Activated T-helper 2 cell treated with anti-CD3 and anti-CD28 coated beads, Interferon-gamma antibody, Interleukin-2, Interleukin-4, amounts not matched to agents 10 μg/mL and 5 μg/mL and 100 μg/mL, durations not matched to agents 14 hours and 24 hours and 36 hours (primary cell): ENCODE data around the gene SMNDC1. TPM values are rescaled to one million over a fixed set of nuclear protein-coding genes. Genes with fewer than 3 reads are reported as not detected.
"Not testable (repeated sequence)": the region's sequence is repeated elsewhere in the genome, so short reads cannot be mapped to it uniquely, and the experiment has no call there.

Experiments used
- DNase-seq: peaks from one replicate; pipeline ENCODE4 v3.0.0; 2021; ENCODE audit warnings: low spot score
- H3K27ac Mint-ChIP-seq: one replicate; pipeline ENCODE4 v1.8.0; 2021; ENCODE audit warnings: mixed read lengths
- H3K27me3 Mint-ChIP-seq: one replicate; pipeline ENCODE4 v1.8.0; 2021; ENCODE audit warnings: low read depth, mixed read lengths
- H3K36me3 Mint-ChIP-seq: one replicate; pipeline ENCODE4 v1.8.0; 2021; ENCODE audit warnings: low read depth, mixed read lengths
- H3K4me1 Mint-ChIP-seq: one replicate; pipeline ENCODE4 v1.8.0; 2021; ENCODE audit warnings: low read depth, mixed read lengths
- H3K4me3 Mint-ChIP-seq: one replicate; pipeline ENCODE4 v1.8.0; 2021; ENCODE audit warnings: low read depth, mild to moderate bottlenecking, moderate library complexity, mixed read lengths
- H3K9me3 Mint-ChIP-seq: one replicate; pipeline ENCODE4 v1.8.0; 2021; ENCODE audit warnings: mixed read lengths
- intact Hi-C: fragments of 100-400 bp; cut with micrococcal nuclease; formaldehyde crosslinking; loops from one replicate; pipeline ENCODE4 v1.15.1; 2023
- total RNA-seq: library from RNA; stranded (reverse); gene quantifications from 2 replicates; pipeline ENCODE4 v1.2.3, GENCODE V29; 2022

The SMNDC1 gene
- total RNA-seq, 1 donor from 2014 or later: 43.1 TPM

- Mint-ChIP-seq H3K27me3 (peaks cover 60% of the 10 kb centered on the region), H3K4me1 (peaks cover 17% of the 10 kb centered on the region), H3K4me3 (no peak overlapping the region), H3K9me3 (no peaks in the 10 kb centered on the region), H3K36me3 (no peaks in the 10 kb centered on the region), H3K27ac (no peak overlapping the region)
- intact Hi-C loops: no loop called here
- DNase-seq: no peak
Observed at GRCh38 chr10:110274072-110274627, 30.6 kb downstream of the SMNDC1 start.

GRCh38 chr10:110273474-110273873, 31.2 kb downstream of the SMNDC1 start:
- Mint-ChIP-seq H3K27me3 (peaks cover 61% of the 10 kb centered on the region), H3K9me3 (no peaks in the 10 kb centered on the region), H3K4me1 (peaks cover 18% of the 10 kb centered on the region), H3K4me3 (no peak overlapping the region), H3K27ac (no peak overlapping the region), H3K36me3 (no peaks in the 10 kb centered on the region)
- DNase-seq: no peak
- intact Hi-C loops: no loop called here

GRCh38 chr10:110272995-110273394, 31.7 kb downstream of the SMNDC1 start:
- H3K9me3 Mint-ChIP-seq, intact Hi-C loops, H3K36me3 Mint-ChIP-seq, H3K27ac Mint-ChIP-seq, DNase-seq, H3K4me3 Mint-ChIP-seq: not testable (repeated sequence)
- Mint-ChIP-seq H3K27me3 (peaks cover 63% of the 10 kb centered on the region), H3K4me1 (peaks cover 17% of the 10 kb centered on the region)

GRCh38 chr10:110269374-110270318, 35.1 kb downstream of the SMNDC1 start:
- Mint-ChIP-seq H3K4me3 (peak overlapping the region; percentile 19), H3K9me3 (no peaks in the 10 kb centered on the region), H3K27ac (no peak overlapping the region), H3K27me3 (peaks cover 66% of the 10 kb centered on the region), H3K4me1 (peaks cover 17% of the 10 kb centered on the region), H3K36me3 (no peaks in the 10 kb centered on the region)
- intact Hi-C loops: loop anchor here (1.0 kb wide), 1 partner anchor 17 kb away; no protein-coding TSS in a partner anchor
- DNase-seq: no peak

- Mint-ChIP-seq H3K27ac (no peak overlapping the region), H3K4me1 (peaks cover 17% of the 10 kb centered on the region), H3K27me3 (peaks cover 64% of the 10 kb centered on the region), H3K9me3 (no peaks in the 10 kb centered on the region), H3K4me3 (peak overlapping the region; percentile 19), H3K36me3 (no peaks in the 10 kb centered on the region)
- no peak for DNase-seq
- intact Hi-C loops: loop anchor here (1.0 kb wide), 1 partner anchor 17 kb away; no protein-coding TSS in a partner anchor
Observed at GRCh38 chr10:110268971-110269370, 35.7 kb downstream of the SMNDC1 start.

- Mint-ChIP-seq H3K27ac (no peak overlapping the region), H3K27me3 (peaks cover 64% of the 10 kb centered on the region), H3K4me3 (no peak overlapping the region), H3K4me1 (peaks cover 14% of the 10 kb centered on the region), H3K36me3 (no peaks in the 10 kb centered on the region), H3K9me3 (no peaks in the 10 kb centered on the region)
- intact Hi-C loops: no loop called here
- no peak for DNase-seq
Observed at GRCh38 chr10:110268442-110268841, 36.3 kb downstream of the SMNDC1 start.

- DNase-seq: no peak
- no peak overlapping the region for H3K27ac Mint-ChIP-seq
- H3K36me3 Mint-ChIP-seq: no peaks in the 10 kb centered on the region
- peaks cover 72% of the 10 kb centered on the region for H3K27me3 Mint-ChIP-seq
- H3K4me1 Mint-ChIP-seq: peaks cover 11% of the 10 kb centered on the region
- H3K4me3 Mint-ChIP-seq: no peak overlapping the region
- no peaks in the 10 kb centered on the region for H3K9me3 Mint-ChIP-seq
- intact Hi-C loops: no loop called here
Observed at GRCh38 chr10:110267276-110267675, 37.4 kb downstream of the SMNDC1 start.

- DNase-seq: no peak
- Mint-ChIP-seq H3K9me3 (no peaks in the 10 kb centered on the region), H3K27me3 (peaks cover 80% of the 10 kb centered on the region), H3K4me1 (peaks cover 11% of the 10 kb centered on the region), H3K4me3 (no peak overlapping the region), H3K36me3 (no peaks in the 10 kb centered on the region), H3K27ac (no peak overlapping the region)
- intact Hi-C loops: no loop called here
Observed at GRCh38 chr10:110265573-110266193, 39.0 kb downstream of the SMNDC1 start.

- no peaks in the 10 kb centered on the region for H3K36me3 Mint-ChIP-seq
- H3K4me1 Mint-ChIP-seq: no peaks in the 10 kb centered on the region
- H3K9me3 Mint-ChIP-seq: no peaks in the 10 kb centered on the region
- no peak overlapping the region for H3K27ac Mint-ChIP-seq
- DNase-seq: no peak
- peaks cover 79% of the 10 kb centered on the region for H3K27me3 Mint-ChIP-seq
- intact Hi-C loops: no loop called here
- no peak overlapping the region for H3K4me3 Mint-ChIP-seq
Observed at GRCh38 chr10:110263164-110263563, 41.6 kb downstream of the SMNDC1 start.

- intact Hi-C loops: no loop called here
- H3K4me1 Mint-ChIP-seq: no peaks in the 10 kb centered on the region
- DNase-seq: no peak
- H3K9me3 Mint-ChIP-seq: peaks cover under 1% of the 10 kb centered on the region
- no peak overlapping the region for H3K27ac Mint-ChIP-seq
- peaks cover 3% of the 10 kb centered on the region for H3K36me3 Mint-ChIP-seq
- no peak overlapping the region for H3K4me3 Mint-ChIP-seq
- peaks cover 71% of the 10 kb centered on the region for H3K27me3 Mint-ChIP-seq
Observed at GRCh38 chr10:110260746-110261477, 43.8 kb downstream of the SMNDC1 start.

GRCh38 chr10:110259317-110259716, 45.4 kb downstream of the SMNDC1 start:
- no peak overlapping the region for H3K4me3 Mint-ChIP-seq
- H3K4me1 Mint-ChIP-seq: peaks cover 4% of the 10 kb centered on the region
- H3K27ac Mint-ChIP-seq: no peak overlapping the region
- peaks cover 5% of the 10 kb centered on the region for H3K9me3 Mint-ChIP-seq
- peaks cover 9% of the 10 kb centered on the region for H3K36me3 Mint-ChIP-seq
- no peak for DNase-seq
- intact Hi-C loops: no loop called here
- peaks cover 77% of the 10 kb centered on the region for H3K27me3 Mint-ChIP-seq

- intact Hi-C loops: no loop called here
- no peak overlapping the region for H3K27ac Mint-ChIP-seq
- H3K36me3 Mint-ChIP-seq: peaks cover 11% of the 10 kb centered on the region
- H3K4me1 Mint-ChIP-seq: peaks cover 6% of the 10 kb centered on the region
- no peak overlapping the region for H3K4me3 Mint-ChIP-seq
- H3K27me3 Mint-ChIP-seq: peaks cover 79% of the 10 kb centered on the region
- peaks cover 5% of the 10 kb centered on the region for H3K9me3 Mint-ChIP-seq
- DNase-seq: no peak
Observed at GRCh38 chr10:110258542-110258941, 46.2 kb downstream of the SMNDC1 start.
